ENCODE data around the gene YY1AP1.
"Not testable (repeated sequence)": the region's sequence is repeated elsewhere in the genome, so short reads cannot be mapped to it uniquely, and the experiment has no call there.

YY1AP1 gene

GRCh38 chr1:155688324-155689080, at the start of gene YY1AP1:
Gene YY1AP1 (minus strand): TSS chr1:155688774. CDS start chr1:155680436, 8,338 bp downstream.
- peak; percentile 90 for DNase-seq

- DNase-seq: peak; percentile 22
Observed at GRCh38 chr1:155729031-155729898, 40.7 kb upstream of the YY1AP1 start.

- no peak for DNase-seq
Observed at GRCh38 chr1:155725142-155725541, 36.6 kb upstream of the YY1AP1 start.

GRCh38 chr1:155719703-155720102, 31.1 kb upstream of the YY1AP1 start:
- no peak for DNase-seq

DNA sequence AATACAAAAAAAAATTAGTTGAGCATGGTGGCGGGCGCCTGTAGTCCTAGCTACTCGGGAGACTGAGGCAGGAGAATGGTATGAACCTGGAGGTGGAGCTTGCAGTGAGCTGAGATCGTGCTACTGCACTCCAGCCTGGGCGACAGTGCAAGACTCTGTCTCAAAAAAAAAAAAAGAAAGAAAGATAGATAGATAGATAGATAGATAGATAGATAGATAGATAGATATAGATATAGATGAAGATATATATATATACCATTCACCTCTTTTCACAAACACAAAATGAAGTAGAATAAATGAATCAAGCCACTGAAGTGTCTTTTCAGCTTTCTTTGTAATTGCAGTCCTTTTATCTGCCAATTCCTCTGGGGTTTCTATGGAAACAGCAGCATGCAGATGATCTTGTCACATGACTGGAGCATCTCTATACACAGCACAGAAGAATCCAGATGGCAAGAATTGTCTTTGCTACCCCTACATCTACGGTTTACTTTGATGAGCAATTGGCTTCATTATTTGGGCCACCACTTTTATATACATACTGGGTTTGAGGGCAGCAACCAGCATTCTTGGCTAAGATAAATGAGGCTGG, 30.0 kb upstream of the YY1AP1 start:
- DNase-seq: not testable (repeated sequence)

GRCh38 chr1:155717041-155717440, 28.5 kb upstream of the YY1AP1 start:
- no peak for DNase-seq

- no peak for DNase-seq
Observed at GRCh38 chr1:155715777-155716176, 27.2 kb upstream of the YY1AP1 start.

DNA sequence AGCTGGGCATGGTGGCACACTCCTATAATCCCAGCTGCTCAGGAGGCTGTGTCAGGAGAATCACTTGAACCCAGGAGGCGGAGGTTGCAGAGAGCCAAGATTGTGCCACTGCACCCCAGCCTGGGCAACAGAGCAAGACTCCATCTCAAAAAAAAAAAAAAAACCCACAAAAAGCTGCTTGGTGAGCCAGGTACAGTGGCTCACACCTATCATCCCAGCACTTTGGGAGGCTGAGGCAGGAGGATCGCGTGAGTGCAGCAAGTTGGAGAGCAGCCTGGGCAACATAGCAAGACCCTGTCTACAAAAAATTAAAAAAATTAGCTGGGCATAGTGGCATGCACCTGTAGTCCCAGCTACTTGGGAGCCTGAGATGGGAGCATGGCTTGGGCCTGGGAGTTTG, 26.5 kb upstream of the YY1AP1 start:
- DNase-seq: not testable (repeated sequence)

DNA sequence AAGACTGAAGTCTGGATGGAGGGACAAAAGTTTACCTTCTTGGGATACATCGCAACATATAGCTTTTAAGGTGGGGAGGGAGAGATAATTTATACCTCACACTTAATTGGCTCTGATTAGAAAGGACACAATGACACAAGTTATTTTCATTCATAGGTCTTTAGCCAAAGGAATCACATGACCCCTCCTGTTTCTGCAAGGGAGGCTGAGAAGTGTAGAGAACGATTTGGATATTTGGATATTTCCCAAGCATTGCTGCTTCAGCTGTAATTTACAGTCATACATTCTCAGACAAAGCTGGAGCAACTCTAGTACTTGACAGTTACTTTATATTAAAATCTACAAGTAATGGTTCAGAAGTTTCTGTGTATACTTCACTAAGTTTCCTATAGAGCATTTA, 24.5 kb upstream of the YY1AP1 start:
- no peak for DNase-seq

DNA sequence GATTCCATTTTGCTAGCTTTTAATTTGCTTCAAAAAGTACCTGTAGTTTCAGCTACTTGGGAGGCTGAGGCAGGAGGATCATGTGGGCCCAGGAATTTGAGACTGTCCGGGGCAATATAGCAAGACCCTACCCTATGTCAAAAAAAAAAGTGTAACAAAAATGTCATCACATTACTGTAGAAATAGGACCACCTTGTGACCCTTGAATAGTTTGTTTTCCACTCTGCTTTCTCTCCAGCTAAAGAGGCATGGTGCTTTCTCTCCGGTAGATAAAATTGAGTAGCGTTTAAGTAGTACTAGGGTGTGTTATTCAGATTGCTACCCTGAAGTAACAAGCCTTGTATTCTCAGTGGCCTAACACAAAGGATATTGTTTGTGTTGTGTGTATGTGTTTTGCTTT, 24.1 kb upstream of the YY1AP1 start:
- not testable (repeated sequence) for DNase-seq

DNA sequence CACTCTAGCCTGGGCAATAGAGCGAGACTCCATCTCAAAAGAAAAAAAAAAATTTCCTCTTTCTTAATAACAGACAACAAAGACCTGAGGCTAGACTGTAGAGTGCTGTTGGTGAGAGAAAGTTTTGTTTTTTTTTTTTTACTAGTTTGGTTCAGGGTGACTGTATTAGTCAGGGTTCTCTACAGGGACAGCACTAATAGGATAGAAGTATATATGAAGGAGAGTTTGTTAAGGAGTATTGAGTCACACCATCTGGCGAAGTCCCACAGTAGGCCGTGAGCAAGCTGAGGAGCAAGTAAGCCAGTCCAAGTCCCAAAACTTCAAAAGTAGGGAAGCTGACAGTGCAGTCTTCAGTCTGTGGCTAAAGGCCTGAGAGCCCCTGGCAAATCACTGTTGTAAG, 22.9 kb upstream of the YY1AP1 start:
- DNase-seq: not testable (repeated sequence)

DNA sequence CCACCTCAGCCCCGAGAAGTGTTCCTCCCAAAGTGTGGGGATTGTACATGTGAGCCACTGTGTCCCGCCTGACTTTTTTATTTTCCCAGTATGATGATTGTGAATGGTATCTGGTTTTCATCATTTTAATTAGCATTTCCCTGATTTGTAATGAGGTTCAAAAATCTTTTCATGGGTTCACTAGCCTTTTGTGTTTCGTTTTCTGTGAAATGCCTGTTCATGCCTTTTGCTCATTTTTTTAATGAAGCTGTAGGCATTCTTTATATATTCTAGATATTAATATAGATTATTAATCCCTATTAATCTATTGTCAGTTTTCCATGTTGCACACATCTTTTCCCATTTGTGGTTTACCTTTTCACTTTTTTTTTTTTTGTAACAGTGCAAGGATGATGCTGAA, 20.8 kb upstream of the YY1AP1 start:
- no peak for DNase-seq

GRCh38 chr1:155706139-155706538, 17.6 kb upstream of the YY1AP1 start:
- no peak for DNase-seq

DNA sequence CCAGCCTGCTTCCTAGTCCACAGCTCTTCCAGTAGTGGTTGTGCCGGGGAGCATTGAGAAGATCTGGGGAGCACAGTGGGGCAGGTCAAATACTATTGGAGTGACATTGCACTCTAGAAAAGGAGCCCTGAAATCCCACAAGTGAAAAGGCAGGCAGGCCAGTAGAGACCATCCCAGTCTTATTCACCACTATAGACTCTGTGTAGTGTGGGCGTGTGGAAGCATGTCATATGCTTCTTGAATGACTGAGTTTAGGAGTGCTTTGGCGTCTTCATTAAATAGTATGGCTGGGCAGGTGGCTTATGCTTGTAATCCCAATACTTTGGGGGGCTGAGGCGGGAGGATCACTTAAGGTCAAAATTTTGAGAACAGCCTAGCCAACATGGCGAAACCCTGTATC, 15.8 kb upstream of the YY1AP1 start:
- DNase-seq: not testable (repeated sequence)

- no peak for DNase-seq
Observed at GRCh38 chr1:155703216-155703615, 14.6 kb upstream of the YY1AP1 start.

DNA sequence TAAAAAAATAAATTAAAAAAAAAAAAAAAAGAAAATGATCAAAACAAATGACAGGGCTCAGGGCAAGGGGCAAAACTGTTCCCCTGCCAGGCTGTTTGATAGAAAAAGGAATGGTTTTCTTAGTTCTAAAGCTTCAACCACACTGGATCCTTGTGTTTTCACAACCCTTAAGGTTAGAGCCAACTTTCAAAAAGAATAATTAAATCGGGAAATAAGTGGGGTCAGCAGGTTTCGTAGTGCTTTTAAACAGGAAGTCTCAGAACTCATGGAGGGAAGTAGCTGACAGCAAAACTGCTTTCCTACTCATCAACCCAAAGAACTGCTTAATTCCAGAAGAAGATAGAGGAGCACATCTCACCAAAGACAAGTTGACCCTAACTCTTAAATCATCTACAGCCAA, 13.1 kb upstream of the YY1AP1 start:
- not testable (repeated sequence) for DNase-seq

GRCh38 chr1:155699062-155699461, 10.5 kb upstream of the YY1AP1 start:
- DNase-seq: not testable (repeated sequence)

DNA sequence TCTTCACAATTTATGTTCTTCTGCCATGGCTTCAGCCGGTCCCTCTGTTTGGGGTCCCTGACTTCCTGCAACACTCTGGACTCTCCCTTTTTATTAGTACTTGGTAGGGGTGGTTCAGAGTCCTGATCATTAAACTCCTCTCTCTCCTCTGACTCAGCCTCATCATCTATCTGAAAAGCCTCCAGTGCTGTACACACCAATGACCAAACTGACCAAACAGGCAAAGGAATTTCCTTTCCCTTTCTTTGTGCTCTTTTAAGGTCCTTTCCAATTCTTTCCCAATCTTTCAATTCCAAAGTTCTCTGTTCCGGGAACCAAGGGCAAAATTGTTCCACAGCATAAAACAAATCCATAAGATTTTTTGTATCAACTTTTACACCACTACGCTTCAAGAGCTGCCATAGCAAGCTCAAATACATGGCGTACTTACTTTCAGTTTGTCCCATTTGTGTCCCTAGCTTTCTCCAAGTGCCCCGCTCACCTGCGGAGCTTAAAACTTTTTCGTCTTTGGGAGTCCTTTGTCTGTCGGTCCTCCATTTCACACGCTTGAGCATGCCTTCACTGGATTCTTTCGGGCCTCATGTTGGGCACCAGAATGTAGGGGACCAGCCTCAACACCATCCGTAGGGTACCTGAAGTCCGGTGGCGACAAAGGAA, 9.9 kb upstream of the YY1AP1 start:
- DNase-seq: no peak

GRCh38 chr1:155697616-155698015, 9.0 kb upstream of the YY1AP1 start:
- DNase-seq: not testable (repeated sequence)

- no peak for DNase-seq
Observed at GRCh38 chr1:155697046-155697445, 8.5 kb upstream of the YY1AP1 start.

DNA sequence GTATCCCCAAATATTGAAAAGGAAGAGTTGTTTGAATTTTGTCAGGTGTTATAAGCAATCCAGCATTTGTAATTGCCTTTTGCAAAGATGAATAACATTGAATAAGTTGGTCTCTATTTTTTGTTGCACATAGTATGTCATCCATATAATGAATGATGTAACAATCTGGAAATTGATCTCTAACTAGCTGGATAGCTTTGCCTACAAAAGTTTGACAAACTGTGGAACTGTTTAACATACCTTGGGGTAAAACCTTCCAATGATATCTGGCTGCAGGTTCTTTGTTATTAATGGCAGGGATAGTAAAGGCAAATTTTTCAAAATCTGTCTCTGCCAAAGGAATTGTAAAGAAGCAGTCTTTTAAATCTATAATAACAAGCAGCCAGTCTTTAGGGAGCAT, 8.0 kb upstream of the YY1AP1 start:
- DNase-seq: no peak

- DNase-seq: no peak
Observed at GRCh38 chr1:155695608-155696007, 7.0 kb upstream of the YY1AP1 start.

- no peak for DNase-seq
Observed at GRCh38 chr1:155695072-155695471, 6.5 kb upstream of the YY1AP1 start.
